Stimulated activated CD4-positive, alpha-beta T cell treated with anti-CD3 and anti-CD28 coated beads, Interleukin-4, amount 100 ng/mL, for 1 hour (primary cell): ENCODE data around the gene ATP5F1D.

Experiments
- DNase-seq: peaks from one replicate; pipeline ENCODE4 v3.0.0-alpha.2; 2020

ATP5F1D gene

GRCh38 chr19:1271528-1272422, 30.2 kb downstream of the ATP5F1D start:
- no peak for DNase-seq

GRCh38 chr19:1272423-1273262, 31.1 kb downstream of the ATP5F1D start:
- no peak for DNase-seq

- no peak for DNase-seq
These were observed 31.9 kb downstream of the ATP5F1D start for GRCh38 chr19:1273263-1274041.

- no peak for DNase-seq
These were observed 32.7 kb downstream of the ATP5F1D start for GRCh38 chr19:1274081-1274851.

- no peak for DNase-seq
These were observed 33.3 kb downstream of the ATP5F1D start for GRCh38 chr19:1274852-1275259.

- peak; percentile 98 for DNase-seq
These were observed 33.9 kb downstream of the ATP5F1D start, which contains the start of gene FAM174C for GRCh38 chr19:1275260-1275975. TSS of gene FAM174C (plus strand) at chr19:1275530. CDS start at chr19:1275550, 20 bp downstream.

GRCh38 chr19:1275976-1276627, 34.6 kb downstream of the ATP5F1D start:
- DNase-seq, result no peak

- peak; percentile 45 for DNase-seq
These were observed 35.1 kb downstream of the ATP5F1D start for GRCh38 chr19:1276628-1277022.

- DNase-seq, result no peak
These were observed 35.5 kb downstream of the ATP5F1D start for GRCh38 chr19:1277061-1277460.

GRCh38 chr19:1278074-1278473, 36.5 kb downstream of the ATP5F1D start:
- DNase-seq, result no peak

GRCh38 chr19:1278713-1279660, 37.4 kb downstream of the ATP5F1D start:
- DNase-seq, result no peak

GRCh38 chr19:1279782-1280341, 38.3 kb downstream of the ATP5F1D start:
- DNase-seq, result peak; percentile 80

- DNase-seq, result no peak
These were observed 39.4 kb downstream of the ATP5F1D start for GRCh38 chr19:1280636-1281568.

- DNase-seq, result no peak
These were observed 40.2 kb downstream of the ATP5F1D start for GRCh38 chr19:1281569-1282287.

- DNase-seq, result no peak
These were observed 41.1 kb downstream of the ATP5F1D start for GRCh38 chr19:1282588-1283206.

- no peak for DNase-seq
These were observed 41.8 kb downstream of the ATP5F1D start for GRCh38 chr19:1283207-1283916.
